IMR-90 (cell line): ENCODE measurements around the gene CFAP251.

Experiments
- RCOR1 ChIP-seq: IDR thresholded peaks from 2 replicates; pipeline ENCODE4 v1.6.1; 2012; ENCODE audit warnings: mild to moderate bottlenecking, low read length, improper control_type of control experiment; ENCODE audit not compliant: insufficient replicate concordance
- USF2 ChIP-seq: fragments of 150-350 bp; IDR thresholded peaks from 2 replicates; pipeline ENCODE4 v1.6.1; 2017; ENCODE audit warnings: mild to moderate bottlenecking, antibody characterized with exemption, low read length, low read depth
- TF ChIP-seq, protein P1 (sequence below): conservative IDR thresholded peaks from 2 replicates; pipeline ENCODE4 v1.5.1; 2012; ENCODE audit warnings: mild to moderate bottlenecking, low read depth, low read length, improper control_type of control experiment

DNA sequence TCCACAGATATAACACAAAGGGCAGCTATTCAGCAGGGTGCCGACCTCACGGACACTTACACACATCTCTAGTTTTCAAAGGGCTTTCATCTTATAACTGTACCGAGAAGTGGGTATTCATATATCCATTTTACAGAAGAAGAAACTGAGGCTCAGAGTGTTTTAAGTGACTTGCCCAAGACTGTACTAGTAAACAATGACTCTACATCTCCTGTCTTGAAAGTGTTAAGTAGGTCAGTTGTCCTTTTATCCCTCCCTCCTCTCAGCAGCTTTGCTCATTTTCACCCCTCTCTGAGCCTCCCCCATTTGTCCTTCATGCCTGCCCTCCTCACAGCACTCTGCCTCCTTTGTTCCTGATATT lies 13.8 kb downstream of the CFAP251 start:
- TF ChIP-seq, protein P1, sequence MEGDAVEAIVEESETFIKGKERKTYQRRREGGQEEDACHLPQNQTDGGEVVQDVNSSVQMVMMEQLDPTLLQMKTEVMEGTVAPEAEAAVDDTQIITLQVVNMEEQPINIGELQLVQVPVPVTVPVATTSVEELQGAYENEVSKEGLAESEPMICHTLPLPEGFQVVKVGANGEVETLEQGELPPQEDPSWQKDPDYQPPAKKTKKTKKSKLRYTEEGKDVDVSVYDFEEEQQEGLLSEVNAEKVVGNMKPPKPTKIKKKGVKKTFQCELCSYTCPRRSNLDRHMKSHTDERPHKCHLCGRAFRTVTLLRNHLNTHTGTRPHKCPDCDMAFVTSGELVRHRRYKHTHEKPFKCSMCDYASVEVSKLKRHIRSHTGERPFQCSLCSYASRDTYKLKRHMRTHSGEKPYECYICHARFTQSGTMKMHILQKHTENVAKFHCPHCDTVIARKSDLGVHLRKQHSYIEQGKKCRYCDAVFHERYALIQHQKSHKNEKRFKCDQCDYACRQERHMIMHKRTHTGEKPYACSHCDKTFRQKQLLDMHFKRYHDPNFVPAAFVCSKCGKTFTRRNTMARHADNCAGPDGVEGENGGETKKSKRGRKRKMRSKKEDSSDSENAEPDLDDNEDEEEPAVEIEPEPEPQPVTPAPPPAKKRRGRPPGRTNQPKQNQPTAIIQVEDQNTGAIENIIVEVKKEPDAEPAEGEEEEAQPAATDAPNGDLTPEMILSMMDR: no peak
- no peak for TF ChIP-seq USF2
- no peak for TF ChIP-seq RCOR1
